ENCODE data around the gene VCL. TPM values are rescaled to one million over a fixed set of nuclear protein-coding genes. Genes with fewer than 3 reads are reported as not detected.

VCL gene
- total and polyA plus RNA-seq, 9 of the 15 experiments (the other 6 are each of a cell fraction or from before 2014, with no cell fraction given): 29.8 to 186 (median 76.4) TPM

- TF ChIP-seq, protein P1, sequence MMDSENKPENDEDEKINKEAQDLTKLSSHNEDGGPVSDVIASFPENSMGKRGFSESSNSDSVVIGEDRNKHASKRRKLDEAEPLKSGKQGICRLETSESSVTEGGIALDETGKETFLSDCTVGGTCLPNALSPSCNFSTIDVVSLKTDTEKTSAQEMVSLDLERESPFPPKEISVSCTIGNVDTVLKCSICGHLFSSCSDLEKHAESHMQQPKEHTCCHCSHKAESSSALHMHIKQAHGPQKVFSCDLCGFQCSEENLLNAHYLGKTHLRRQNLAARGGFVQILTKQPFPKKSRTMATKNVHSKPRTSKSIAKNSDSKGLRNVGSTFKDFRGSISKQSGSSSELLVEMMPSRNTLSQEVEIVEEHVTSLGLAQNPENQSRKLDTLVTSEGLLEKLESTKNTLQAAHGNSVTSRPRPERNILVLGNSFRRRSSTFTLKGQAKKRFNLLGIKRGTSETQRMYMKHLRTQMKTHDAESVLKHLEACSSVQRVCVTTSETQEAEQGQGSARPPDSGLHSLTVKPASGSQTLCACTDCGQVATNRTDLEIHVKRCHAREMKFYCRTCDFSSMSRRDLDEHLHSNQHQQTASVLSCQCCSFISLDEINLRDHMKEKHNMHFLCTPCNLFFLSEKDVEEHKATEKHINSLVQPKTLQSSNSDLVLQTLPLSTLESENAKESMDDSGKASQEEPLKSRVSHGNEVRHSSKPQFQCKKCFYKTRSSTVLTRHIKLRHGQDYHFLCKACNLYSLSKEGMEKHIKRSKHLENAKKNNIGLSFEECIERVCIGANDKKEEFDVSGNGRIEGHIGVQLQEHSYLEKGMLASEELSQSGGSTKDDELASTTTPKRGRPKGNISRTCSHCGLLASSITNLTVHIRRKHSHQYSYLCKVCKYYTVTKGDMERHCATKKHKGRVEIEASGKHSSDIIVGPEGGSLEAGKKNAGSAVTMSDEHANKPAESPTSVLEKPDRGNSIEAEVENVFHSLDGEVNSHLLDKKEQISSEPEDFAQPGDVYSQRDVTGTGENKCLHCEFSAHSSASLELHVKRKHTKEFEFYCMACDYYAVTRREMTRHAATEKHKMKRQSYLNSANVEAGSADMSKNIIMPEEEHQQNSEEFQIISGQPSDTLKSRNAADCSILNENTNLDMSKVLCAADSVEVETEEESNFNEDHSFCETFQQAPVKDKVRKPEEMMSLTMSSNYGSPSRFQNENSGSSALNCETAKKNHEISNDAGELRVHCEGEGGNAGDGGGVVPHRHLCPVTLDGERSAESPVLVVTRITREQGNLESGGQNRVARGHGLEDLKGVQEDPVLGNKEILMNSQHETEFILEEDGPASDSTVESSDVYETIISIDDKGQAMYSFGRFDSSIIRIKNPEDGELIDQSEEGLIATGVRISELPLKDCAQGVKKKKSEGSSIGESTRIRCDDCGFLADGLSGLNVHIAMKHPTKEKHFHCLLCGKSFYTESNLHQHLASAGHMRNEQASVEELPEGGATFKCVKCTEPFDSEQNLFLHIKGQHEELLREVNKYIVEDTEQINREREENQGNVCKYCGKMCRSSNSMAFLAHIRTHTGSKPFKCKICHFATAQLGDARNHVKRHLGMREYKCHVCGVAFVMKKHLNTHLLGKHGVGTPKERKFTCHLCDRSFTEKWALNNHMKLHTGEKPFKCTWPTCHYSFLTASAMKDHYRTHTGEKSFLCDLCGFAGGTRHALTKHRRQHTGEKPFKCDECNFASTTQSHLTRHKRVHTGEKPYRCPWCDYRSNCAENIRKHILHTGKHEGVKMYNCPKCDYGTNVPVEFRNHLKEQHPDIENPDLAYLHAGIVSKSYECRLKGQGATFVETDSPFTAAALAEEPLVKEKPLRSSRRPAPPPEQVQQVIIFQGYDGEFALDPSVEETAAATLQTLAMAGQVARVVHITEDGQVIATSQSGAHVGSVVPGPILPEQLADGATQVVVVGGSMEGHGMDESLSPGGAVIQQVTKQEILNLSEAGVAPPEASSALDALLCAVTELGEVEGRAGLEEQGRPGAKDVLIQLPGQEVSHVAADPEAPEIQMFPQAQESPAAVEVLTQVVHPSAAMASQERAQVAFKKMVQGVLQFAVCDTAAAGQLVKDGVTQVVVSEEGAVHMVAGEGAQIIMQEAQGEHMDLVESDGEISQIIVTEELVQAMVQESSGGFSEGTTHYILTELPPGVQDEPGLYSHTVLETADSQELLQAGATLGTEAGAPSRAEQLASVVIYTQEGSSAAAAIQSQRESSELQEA (IDR thresholded peaks at IDR 0.05; ENCODE audit: low read depth): no peak
- TF ChIP-seq RB1 (IDR thresholded peaks at IDR 0.05; ENCODE audit: low read depth) (peak; percentile 64), ZKSCAN3 (CRISPR knock-in tag; IDR thresholded peaks at IDR 0.05) (no peak), HNRNPL (IDR thresholded peaks at IDR 0.05; ENCODE audit: low read depth, low read length) (peak; percentile 46; the same call in 1 of the 2 replicates), YY1 (IDR thresholded peaks at IDR 0.05; ENCODE audit: borderline replicate concordance in 1 of 3, control insufficient read depth in 1 of 3, extremely low read depth in 1 of 3, insufficient read depth in 3 of 3, insufficient read length in 1 of 3, insufficient replicate concordance in 2 of 3, low read depth in 1 of 3, low read length in 2 of 3) (peak in 2 of 3 experiments; percentile 10 to 23), ZFPM2 (CRISPR knock-in tag; IDR thresholded peaks at IDR 0.05) (0 out of 2 replicates have a peak, but pooled peaks have one; percentile 51), ZBTB1 (CRISPR knock-in tag; IDR thresholded peaks at IDR 0.05; ENCODE audit: borderline replicate concordance, low read depth) (no peak), ILK (tag; IDR thresholded peaks at IDR 0.05; ENCODE audit: borderline replicate concordance, low read depth) (no peak), MEIS2 (IDR thresholded peaks at IDR 0.05; ENCODE audit: partially characterized antibody) (peak; percentile 1), ILF3 (IDR thresholded peaks at IDR 0.05; ENCODE audit: borderline replicate concordance) (no peak), SAFB (IDR thresholded peaks at IDR 0.05; ENCODE audit: borderline replicate concordance, low read depth, low read length) (peak; percentile 82), KDM4B (IDR thresholded peaks at IDR 0.05; ENCODE audit: borderline replicate concordance in 2 of 2, low read depth in 1 of 2) (0 out of 4 replicates have a peak, but pooled peaks of 1 of the 2 experiments have one; percentile 21), GTF2E2 (tag; IDR thresholded peaks at IDR 0.05) (peak; percentile 84), ZNF395 (CRISPR knock-in tag; IDR thresholded peaks at IDR 0.05) (peak; percentile 93; the same call in 1 of the 2 replicates)
- TF ChIP-seq, protein P2, sequence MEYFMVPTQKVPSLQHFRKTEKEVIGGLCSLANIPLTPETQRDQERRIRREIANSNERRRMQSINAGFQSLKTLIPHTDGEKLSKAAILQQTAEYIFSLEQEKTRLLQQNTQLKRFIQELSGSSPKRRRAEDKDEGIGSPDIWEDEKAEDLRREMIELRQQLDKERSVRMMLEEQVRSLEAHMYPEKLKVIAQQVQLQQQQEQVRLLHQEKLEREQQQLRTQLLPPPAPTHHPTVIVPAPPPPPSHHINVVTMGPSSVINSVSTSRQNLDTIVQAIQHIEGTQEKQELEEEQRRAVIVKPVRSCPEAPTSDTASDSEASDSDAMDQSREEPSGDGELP (CRISPR knock-in tag; IDR thresholded peaks at IDR 0.05; ENCODE audit: borderline replicate concordance): peak; percentile 79
Observed at GRCh38 chr10:73997787-73998622, at the start of gene VCL (continued).

Measured in K562 (cell line).